ENCODE data around the gene BSND.

DNA sequence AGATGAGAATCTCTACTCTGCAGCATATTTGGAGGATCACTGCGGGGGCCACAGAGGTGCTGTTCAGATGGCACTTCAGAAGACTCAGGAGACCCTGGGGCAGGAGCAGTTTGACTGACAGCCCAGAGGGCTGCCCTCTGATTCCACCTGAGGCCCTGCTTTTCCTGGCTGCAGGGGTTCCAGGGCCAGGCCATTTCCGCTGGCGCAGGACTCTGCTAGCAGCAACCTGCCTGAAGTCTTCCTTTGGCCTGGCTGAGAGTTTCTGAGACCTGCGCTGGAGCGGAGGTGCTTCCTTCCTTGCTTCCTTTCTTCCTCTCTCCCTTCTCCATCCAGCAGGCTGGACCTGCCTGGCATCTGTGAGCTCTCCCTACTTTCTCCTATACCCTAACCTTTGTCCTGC is 52.4 kb downstream of the BSND start:
- TF ChIP-seq, protein P1, sequence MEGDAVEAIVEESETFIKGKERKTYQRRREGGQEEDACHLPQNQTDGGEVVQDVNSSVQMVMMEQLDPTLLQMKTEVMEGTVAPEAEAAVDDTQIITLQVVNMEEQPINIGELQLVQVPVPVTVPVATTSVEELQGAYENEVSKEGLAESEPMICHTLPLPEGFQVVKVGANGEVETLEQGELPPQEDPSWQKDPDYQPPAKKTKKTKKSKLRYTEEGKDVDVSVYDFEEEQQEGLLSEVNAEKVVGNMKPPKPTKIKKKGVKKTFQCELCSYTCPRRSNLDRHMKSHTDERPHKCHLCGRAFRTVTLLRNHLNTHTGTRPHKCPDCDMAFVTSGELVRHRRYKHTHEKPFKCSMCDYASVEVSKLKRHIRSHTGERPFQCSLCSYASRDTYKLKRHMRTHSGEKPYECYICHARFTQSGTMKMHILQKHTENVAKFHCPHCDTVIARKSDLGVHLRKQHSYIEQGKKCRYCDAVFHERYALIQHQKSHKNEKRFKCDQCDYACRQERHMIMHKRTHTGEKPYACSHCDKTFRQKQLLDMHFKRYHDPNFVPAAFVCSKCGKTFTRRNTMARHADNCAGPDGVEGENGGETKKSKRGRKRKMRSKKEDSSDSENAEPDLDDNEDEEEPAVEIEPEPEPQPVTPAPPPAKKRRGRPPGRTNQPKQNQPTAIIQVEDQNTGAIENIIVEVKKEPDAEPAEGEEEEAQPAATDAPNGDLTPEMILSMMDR (IDR thresholded peaks at IDR 0.05): no peak
- no peak for TF ChIP-seq POLR2A (IDR thresholded peaks at IDR 0.05)

Data from upper lobe of left lung (tissue), 4 donors.